ENCODE results near the gene MTTP.

MTTP gene

DNA sequence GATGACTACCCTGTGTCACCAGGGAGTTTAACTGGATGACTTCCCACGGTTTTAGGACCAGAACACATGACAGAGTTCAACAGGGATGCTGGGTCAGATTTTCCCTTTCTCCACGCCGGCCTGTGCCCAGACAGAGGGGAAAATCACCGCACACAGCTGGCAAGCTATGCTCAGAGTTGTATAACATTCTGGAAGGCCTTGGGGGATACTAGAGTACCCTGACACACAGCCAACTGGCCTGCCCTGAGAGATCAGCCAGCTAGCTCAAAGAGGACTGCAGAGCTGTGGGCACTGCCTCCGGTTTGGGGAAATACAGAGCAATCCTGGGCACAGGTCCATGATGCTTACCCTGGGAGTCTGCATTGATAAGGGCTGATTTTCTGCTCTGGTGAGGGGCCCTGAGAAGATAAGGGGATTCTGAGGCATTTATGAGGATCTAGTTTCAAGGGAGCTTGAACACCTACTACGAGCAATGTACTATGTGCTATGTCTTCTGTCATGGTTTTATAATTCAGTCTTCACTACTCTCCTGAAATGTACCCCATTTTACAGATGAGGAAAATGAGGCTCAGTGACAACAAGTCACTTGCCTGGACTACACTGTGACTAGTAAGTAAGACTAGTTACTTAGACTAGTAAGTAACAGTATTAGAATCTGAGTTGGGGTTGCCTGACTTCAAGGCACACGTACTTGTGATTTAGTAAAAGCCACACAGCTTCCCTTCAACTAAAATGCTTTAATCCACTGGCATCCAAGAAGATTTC lies 68.3 kb downstream of the MTTP start:
- DNase-seq: no peak

DNA sequence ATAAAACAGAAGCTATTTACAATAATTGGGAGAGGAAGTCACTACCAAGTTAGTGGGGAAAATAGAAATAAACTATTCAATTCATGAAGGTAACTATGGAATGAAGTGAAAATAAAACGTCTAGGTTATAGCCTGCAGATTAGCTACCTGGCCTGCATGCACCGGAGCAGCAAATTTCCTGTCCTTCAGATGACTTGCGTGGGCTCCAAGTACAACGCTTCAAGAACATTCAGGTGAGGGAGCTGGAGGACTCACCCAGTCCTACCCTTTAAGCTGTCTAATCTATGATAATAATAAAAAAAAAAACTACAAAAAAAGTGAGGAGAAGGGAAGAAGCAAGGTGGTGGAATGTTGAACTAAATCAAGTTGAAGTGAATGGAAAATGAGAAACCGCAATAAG lies 69.8 kb downstream of the MTTP start:
- no peak for DNase-seq

DNA sequence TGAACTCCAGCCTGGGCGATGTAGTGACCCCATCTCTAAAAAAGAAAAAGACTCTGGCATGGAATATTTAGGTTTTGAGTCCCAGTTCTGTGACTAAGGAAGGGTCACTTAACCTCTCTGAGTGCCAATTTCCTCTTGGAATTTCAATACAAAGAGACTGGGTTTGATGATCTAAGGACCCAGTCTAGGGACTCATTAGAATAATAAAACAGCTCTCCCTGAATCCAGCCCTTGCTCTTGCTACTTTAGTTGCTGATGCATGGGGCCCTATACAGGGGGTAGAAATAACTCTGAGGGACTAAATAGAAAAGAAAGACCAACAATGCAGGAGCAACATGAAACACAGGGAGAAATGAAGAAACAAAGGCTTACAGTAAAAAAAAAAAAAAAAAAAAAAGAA lies 70.4 kb downstream of the MTTP start:
- no peak for DNase-seq

DNA sequence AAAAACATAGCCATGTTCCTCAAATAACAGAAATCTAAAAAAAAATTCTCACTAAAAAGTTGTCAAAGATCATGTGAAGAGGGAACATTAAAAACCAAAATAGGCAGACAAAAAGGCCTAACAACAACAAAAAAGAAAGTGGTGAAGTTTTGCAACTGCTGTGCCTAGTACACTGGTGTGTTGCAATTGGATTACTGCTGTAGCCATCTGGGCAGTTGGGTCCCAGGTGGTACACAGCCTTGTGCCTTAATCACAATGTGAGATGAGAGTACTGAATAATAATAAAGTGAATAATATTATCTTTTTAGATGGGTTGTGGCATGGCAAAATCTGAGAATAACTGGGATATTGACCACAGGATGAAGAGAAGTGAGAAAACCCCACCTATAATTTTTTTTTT lies 71.0 kb downstream of the MTTP start:
- no peak for DNase-seq

DNA sequence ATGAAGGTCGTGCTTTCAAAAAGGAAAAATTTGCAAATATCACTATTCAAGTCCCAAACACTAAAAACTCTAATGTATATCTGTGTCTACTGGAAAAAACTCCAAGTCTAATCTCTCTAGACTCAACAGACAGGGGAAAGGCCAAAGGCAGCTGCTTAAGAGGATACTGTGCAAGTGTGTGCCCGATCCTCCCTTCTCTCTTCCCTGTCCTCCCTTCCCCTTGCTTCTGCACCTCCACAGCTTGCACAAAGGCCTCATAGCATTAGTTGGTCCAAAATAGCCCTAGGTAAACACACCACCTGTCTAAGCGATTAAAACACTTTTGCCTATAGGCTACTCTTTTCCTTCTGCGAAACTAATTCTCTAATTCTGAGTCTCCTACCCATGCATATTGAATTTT lies 72.4 kb downstream of the MTTP start:
- no peak for DNase-seq

DNA sequence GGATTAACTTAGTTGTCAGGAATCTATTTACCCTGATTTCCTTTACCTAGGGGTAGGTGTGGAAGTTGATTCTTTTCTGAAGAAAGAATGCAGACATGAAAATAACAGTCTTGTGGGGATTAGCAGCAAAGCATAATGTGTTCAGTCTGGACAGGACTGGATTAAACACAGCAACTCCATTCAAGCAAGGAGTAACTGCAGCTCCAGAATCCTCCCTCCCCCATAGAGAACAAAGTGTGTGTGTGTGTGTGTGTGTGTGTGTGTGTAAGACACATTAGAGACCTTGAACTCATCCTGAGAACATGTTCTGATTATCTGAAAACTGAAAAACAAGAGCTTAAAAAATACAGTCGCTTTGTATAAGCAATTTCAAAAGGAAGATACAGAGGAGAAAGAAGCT lies 73.7 kb downstream of the MTTP start:
- DNase-seq: no peak

DNA sequence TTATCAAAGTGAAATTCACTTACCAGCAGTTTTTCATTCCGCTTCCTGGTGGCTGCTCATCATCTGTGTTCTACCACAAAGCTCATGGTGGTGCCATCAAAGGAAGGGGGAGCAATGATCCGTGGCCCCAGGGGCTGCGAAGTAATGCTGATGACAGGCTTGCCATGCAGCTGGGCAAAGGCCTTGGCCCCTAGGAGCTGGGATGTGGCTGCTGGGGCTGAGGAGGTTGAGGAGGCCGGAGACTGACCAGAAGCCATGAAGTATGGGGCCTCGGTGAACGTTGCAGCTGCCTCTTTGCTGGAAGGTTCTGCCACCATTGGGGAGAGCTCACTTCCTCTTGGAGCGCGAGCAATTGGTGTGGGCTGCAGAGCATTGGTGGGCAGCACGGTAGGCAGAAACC lies 74.6 kb downstream of the MTTP start:
- DNase-seq: no peak

DNA sequence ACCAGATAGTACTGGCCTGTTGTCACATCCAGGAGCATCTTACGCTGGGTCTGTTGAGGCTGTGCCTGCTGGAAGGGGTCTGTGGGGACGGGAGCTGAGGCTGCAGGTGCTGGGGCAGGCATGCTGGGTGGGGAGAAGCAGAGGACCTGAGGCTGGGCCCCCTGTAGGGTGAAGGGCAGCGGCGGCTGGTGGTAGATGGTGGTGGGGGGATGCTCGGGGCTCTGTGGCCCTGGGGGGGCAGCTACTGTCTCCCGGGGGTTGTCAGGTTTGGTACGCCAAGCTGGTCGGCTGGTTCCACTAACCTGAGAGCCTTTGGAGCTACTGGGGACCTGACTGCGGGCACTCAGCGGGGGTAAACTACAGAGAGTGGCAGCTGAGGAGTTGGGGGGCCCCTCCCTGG lies 75.2 kb downstream of the MTTP start:
- DNase-seq: no peak

DNA sequence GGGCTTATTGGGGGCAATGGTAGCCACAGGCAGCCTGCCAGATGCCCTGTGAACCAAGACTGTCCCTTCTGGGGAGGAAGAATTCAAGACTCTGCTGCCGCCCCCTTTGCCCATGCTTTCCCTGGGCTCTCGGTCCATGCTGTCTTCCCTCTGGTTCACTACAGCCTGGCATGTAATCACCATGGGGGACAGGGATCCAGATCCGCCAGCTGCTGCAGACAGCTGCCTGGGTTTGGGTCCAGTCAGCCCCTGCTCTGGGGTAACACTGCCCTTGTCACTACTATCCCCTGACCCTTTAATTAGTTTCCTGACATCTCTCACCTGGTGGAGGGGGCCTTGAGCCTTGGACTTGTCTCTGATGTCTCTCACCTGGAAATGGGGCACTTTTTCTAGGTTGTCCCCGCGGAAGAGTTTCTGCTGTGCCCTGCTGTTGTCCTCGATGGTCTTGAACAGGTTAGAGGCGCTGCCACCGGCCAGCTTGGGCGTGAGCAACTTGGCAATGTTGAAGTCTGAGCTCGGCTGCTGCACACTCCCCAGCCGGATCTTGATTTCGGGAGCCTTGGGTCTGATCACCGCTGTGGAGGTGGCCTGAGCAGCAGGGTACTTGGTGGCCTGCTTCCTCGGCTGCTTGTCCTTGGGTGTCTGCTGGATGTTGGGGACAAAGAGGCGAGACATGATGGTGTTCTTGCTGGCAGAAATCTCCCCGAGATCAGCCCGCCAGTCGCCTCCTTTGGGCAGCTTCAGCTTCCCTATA lies 76.6 kb downstream of the MTTP start:
- no peak for DNase-seq

DNA sequence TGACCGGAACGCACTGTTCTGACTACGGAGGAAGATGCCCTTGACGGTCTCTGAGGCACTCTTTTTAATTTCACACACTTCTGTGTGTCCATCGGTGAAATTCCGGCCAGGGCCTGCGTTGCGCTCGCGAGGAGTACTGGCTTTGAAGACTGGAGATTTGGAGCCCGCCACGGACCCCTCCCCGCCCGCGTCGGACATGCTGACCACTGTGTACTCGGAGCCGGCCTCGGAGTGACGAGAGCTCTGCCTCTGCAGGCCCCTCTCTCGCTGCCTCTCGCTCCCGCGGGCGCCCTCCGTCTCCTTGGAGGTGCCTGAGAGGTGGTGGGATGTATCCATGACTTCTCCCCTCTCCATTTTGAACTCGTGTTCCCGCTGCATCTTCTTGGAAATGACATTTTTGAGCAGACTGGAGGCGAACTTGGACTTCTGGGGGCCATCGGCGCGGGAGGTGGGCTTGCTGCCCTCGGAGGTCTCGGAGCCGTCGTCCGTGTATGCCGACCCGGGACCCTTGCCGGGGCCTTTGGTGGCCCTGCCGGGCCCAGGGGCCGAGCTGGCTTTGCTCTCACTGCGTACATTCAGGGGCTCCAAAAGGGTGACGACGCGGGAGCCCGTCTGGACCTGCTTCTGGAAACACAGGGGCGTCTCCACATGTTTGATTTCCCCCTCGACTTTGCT lies 77.3 kb downstream of the MTTP start:
- DNase-seq: no peak

DNA sequence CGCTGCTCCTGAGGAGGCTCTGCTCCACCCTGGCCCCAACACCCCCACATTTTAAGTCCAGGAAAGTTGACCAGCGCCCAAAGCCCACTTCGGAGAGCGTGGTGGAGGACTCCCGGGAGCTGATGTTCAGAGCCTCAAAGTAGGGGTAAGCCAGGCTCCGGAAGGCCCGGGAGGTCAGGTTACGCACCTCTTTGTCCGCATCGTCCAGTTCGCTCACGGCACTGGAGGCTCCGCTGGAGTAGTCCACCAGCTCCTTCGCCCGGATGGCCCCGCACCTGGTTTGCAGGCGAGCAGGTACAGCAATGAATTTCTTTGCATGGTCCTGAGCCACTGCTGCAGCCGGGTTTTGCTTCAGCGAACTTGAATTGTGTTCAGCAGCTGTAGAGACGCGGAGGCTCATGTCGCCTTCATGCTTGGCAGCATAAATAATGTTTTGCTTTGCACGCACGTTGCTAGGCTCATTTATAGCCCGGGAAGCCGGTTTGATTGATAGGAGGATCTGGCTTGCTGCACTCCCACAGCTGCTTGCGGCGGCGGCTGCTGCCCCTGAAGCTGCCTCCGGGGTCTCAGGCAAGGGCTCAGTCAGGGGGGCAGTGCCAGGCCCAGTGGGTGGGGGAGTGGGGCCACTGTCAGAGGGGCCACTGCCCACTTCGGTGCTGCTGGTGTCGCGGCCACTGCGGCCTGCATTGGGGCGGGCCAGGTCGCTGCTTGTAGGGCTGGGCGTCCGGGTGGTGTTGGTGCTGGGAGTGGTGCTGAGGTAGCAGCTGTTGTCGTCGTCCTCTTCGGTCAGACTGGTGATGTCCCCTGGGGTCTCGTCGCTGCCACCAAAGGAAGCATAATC lies 78.2 kb downstream of the MTTP start:
- DNase-seq: no peak

DNA sequence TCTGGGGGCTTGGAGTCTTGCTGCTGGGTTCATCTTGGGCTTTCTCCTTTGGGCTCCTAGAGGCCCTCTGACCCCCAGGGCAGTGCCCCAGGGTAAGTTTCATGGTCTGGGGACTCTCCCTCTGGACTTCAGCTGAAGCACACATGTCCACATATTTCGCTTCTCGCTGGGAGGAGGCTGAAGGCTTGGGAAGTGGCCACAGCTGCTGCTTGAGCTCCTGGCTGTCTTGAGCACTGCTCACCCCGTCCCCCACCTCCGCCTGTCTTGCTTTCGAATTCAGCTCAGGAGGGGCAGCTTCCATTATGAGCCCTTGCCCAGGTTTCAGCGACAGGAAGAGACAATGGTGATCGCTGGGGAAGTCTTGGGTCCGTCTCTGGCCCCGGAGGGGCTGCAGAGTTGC lies 79.3 kb downstream of the MTTP start:
- no peak for DNase-seq

DNA sequence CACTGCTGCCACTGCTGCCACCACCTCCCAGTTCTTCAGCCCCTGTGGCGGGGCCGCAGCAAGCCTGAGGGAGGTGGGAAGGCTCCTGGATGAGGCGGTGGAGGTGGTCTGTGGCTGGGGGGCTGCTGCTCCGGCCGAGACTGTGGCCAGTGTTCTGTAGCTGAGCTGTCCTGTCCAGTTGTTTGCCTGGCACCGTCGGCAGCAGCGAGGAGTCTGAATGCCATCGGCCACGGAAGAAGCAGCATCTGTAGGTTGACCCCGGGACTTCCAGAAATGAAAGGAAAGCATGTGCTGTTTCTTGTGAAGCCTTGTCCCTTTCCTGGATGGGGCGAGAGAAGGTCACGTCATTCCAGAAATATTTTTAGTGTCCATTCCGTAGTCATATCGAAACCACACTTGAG lies 79.7 kb downstream of the MTTP start:
- DNase-seq: no peak

DNA sequence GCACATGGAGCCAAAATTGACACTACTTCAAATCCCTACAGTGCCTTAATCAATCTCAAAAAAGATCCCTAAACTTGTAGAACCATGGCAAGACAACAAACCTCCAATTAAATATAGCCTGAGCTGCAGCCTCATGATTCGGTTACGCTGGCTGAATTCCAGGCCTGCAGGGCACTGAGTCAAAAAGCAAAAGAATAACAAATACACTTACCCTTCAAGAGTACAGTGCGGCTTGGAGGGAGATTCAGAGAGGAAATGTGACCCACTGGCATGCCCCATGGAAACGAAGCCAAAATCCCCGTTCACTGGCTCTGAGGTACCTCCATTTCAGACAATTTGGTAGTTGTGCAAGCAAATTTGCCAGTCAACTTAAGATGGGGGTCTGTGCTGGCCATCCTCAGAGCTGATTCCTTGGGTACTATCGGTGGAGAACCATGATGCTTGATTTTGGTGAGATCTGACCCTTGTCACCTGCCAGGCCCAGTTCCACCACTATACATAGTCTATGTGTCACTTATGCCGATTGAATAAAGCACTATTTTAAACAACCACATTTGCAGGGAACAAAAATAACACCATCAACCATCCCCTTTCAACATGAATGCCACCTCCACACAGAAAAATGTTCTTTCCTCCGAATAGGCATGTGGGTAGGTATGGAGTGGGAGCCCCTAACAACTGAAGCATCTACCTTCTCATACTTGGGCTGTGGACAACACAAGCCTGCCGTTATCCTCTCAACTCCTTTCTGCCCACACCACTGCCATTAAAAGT lies 80.9 kb downstream of the MTTP start:
- no peak for DNase-seq

DNA sequence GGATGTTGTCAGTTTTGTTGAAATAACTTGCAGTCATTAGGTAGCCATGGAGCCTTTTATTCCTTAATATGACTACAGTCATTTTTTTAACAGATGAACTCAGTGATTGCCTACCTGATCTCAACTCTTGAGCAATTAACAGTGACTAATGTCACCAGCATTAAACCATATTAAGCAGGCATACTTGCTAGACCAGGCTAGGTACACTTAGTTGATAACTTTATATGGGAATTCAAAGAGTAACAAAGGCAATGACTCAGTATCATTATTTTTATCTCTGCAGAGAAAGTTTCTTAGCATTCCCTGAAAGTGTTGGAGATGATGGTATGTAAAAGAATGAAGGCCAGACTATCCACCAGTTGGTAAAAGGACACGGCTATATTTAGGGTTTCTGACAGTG lies 83.2 kb downstream of the MTTP start, which contains the start of gene C4orf54:
Gene C4orf54, minus strand, starts transcription at position 31 of the 400 bp plus-strand sequence. CDS start 3,180 bp downstream, outside the sequence.
- DNase-seq: no peak

DNA sequence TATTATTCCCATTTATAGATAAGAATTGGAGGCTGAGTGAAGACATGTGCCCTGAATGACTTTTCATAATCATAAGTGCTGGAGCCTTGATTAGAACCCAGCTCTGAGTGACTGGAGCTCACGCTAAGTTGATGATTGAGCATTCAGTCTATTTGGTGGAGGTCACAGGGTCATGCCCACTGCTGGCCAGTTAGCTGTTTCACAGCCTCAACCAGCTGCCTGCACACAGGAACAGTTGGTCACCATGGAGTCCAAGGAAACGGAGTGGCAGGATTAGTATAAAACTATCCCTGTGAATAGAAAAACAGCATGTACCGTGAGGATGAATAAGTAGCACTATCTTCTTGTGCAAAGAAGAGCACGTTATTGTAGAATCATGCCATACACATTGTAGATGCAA lies 84.0 kb downstream of the MTTP start:
- no peak for DNase-seq

DNA sequence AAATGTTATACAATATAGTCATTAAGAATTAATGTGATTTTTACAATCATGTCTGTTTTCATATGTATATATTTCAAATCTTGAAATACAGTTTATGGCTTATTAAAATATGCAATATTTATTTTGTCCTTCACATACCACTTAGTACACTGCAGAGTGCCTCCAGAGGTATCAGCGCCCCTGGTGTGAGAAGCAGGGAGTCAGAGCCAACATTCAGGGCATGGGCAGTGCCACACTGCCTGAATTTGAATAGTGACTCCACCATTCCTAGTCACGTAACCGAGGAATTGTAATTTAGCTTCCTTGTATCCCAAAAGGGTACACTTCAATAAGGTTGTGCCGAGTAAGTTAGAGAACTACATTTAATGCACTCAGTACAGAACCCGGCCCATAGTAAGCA lies 87.3 kb downstream of the MTTP start:
- DNase-seq: no peak

DNA sequence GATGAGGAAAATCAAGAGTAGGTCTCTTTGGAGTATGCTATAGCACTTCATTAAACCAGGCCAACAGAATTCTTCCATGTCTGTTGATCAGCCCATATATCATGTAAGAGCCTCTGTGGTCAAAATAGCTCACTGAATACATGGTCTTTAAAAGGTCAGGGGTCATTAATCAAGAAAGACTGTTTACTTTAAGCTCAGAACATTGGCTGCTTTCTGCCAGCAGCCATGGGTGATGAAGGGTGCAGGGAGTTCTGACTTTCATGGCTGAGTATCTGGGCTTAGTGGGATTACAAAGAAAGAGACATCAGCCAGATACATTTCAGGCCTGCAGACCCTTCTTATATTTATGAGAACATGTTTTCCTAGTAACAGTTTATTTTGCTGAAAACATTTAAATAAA lies 90.1 kb downstream of the MTTP start:
- no peak for DNase-seq

DNA sequence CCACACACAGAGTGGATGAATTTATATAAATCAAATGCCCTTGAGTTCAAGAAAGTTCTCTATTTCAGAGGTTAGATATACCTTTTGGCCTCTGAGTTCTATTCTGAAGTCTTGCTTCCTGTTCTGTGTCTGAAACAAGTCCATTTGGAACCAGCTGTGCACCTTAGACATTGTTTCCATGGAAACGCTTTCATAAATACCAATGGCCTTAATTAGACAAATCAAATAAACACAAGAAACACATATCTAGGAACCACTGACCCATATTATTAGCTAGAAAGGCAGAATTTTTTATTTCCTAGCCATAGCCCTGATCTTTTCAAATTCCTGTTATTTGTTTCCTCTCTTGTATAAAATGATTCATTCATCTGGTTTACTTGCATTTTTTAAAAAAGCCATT lies 91.4 kb downstream of the MTTP start:
- no peak for DNase-seq

DNA sequence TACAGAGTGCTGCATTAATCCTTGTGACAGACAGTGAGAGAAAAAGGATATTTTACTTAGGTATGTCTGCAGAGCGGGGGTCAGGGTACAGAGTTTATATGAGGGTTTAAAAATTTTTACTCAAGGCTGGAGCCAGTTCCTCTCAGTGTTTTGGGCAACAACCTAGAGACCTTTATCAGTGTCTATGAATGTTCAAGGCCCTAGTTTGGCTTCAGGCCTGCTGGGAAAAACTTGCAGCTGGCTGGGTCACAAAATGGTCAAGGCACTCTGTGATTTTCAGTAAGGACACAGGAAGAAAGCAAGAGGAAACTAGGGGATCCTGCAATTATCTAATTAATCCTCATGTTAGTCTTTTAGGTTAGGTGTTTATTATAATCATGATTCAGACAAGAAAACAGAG lies 93.8 kb downstream of the MTTP start:
- DNase-seq: no peak

DNA sequence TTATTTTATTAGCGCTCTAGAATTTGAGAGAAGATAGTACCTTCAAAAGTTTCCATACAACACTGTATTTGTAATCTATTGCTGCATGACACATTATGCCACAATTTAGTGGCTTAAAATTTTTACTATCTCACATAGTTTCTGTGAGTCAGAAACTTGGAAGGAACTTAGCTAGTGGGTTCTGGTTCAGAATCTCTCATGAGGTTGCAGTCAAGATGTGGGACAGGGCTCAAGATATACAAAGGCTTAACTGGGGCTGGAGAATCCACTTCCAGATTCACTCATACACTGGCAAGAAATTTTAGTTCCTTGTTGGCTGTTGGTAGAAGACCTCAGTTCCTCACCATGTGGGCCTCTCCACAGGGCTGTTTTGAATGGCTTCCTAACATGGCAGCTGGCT lies 94.5 kb downstream of the MTTP start:
- no peak for DNase-seq

DNA sequence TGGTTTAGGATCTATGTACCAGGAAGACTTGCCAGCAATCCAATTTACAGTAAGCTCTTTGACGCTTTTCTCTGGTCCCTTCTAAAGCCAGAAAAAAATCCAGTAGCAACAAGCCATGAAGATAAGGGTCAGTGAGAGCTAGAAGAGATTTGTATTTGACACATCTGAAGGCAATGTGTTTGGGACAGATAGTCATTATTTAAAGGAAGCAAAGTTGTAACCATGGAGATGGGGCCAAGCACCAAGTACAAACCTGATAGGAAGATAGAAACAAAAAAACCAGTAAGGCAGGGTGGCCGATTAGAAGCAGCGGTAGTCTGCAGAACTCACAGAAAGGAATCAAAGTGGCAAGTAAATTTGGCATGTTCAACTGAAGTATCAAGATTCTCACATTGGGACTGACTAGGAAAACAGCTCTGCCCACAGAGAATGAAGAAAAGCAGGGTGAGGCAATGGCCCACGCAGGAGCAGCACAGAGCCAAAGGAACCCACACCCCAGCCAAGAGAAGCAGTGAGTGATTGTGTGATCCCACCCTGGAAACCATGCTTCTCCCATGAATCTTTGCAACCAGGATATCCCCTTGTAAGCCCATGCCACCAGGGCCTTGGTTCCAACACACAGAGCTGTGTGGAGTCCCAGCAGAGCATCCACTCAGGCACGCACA lies 95.9 kb downstream of the MTTP start:
- no peak for DNase-seq

Measured in suppressor macrophage treated with lipopolysaccharide for 4 hours (primary cell).